SK-N-SH (cell line): ENCODE data around the gene GUCY1A2. TPM values are rescaled to one million over a fixed set of nuclear protein-coding genes. Genes with fewer than 3 reads are reported as not detected.

Experiments used
- CTCF ChIA-PET: fragments of 300-600, 350-600 bp; formaldehyde crosslinking; extraction: SDS; loops from one replicate; lab custom pipeline; 2021; lab: Yijun Ruan, JAX
- POLR2A ChIA-PET: fragments of 350-600 bp; sonication (Branson Sonifier 250); formaldehyde crosslinking; extraction: SDS; loops from one replicate; lab custom pipeline; 2020; ENCODE audit warnings: antibody characterized with exemption, inconsistent platforms; lab: Yijun Ruan, JAX
- DNase-seq: peaks from one replicate; pipeline ENCODE4 v3.0.0; 2012
- H2AFZ ChIP-seq: fragments of 200-600 bp; sonication (generic); 2 replicates; pipeline ENCODE4 v1.8.1; 2016; ENCODE audit warnings: antibody characterized with exemption, mild to moderate bottlenecking, low read depth
- H3F3A ChIP-seq: fragments of 200-600 bp; sonication (generic); replicated peaks from 2 replicates; pipeline ENCODE3; 2016; ENCODE audit warnings: antibody characterized with exemption, mild to moderate bottlenecking; ENCODE audit not compliant: insufficient read depth
- H3K27ac ChIP-seq, 2 experiments: fragments of 200-500 bp in 1 of 2; fragments of 200-600 bp in 1 of 2; sonication (Bioruptor generic) in 1 of 2; sonication (generic), shearing (Covaris generic) in 1 of 2; 2 replicates each; pipeline versions ENCODE4 v1.5.1 to v1.6.1; 2014 to 2016; ENCODE audit warnings: low read depth in 2 of 2, inconsistent platforms in 1 of 2, low read length in 1 of 2, mild to moderate bottlenecking in 1 of 2, mixed read lengths in 1 of 2
- H3K27me3 ChIP-seq: fragments of 200-600 bp; sonication (generic), shearing (Covaris generic); 2 replicates; pipeline ENCODE4 v1.6.1; 2016; ENCODE audit warnings: mixed run types; ENCODE audit not compliant: insufficient read depth
- H3K36me3 ChIP-seq, 2 experiments: fragments of 200-500 bp in 1 of 2; fragments of 200-600 bp in 1 of 2; sonication (Bioruptor generic) in 1 of 2; sonication (generic) in 1 of 2; replicated peaks in 1 of 2; 2 replicates each; pipeline versions ENCODE3 to v1.5.1; 2014 to 2016; ENCODE audit warnings: low read length in 1 of 2, mild to moderate bottlenecking in 1 of 2; ENCODE audit not compliant: insufficient read depth in 2 of 2, control insufficient read depth in 1 of 2
- H3K4me1 ChIP-seq, 2 experiments: fragments of 200-500 bp in 1 of 2; fragments of 200-600 bp in 1 of 2; sonication (Bioruptor generic) in 1 of 2; sonication (generic), shearing (Covaris generic) in 1 of 2; 2 replicates each; pipeline versions ENCODE4 v1.5.1 to v1.6.1; 2014 to 2016; ENCODE audit warnings: low read depth in 1 of 2, low read length in 1 of 2, mixed run types in 1 of 2; ENCODE audit not compliant: insufficient read depth in 2 of 2, control insufficient read depth in 1 of 2
- H3K4me2 ChIP-seq: fragments of 200-600 bp; sonication (generic), shearing (Covaris generic); 2 replicates; pipeline ENCODE4 v1.6.1; 2017; ENCODE audit warnings: mixed run types
- H3K4me3 ChIP-seq, 2 experiments: fragments of 200-500 bp in 1 of 2; fragments of 200-600 bp in 1 of 2; sonication (Bioruptor generic) in 1 of 2; sonication (generic), shearing (Covaris generic) in 1 of 2; 2 replicates each; pipeline versions ENCODE4 v1.5.1 to v1.8.1; 2014 to 2016; ENCODE audit warnings: low read depth in 2 of 2, inconsistent platforms in 1 of 2, low read length in 1 of 2, mild to moderate bottlenecking in 1 of 2, mixed read lengths in 1 of 2, moderate library complexity in 1 of 2
- H3K79me2 ChIP-seq: fragments of 200-600 bp; sonication (generic); 2 replicates; pipeline ENCODE4 v1.8.1; 2017; ENCODE audit warnings: mild to moderate bottlenecking; ENCODE audit not compliant: insufficient read depth
- H3K9ac ChIP-seq: fragments of 200-600 bp; sonication (generic); 2 replicates; pipeline ENCODE4 v1.6.1; 2017; ENCODE audit warnings: mixed run types
- H3K9me2 ChIP-seq: fragments of 200-600 bp; sonication (generic); 2 replicates; pipeline ENCODE4 v1.6.1; 2017; ENCODE audit warnings: mixed run types
- H3K9me3 ChIP-seq: fragments of 200-600 bp; sonication (generic); 2 replicates; pipeline ENCODE4 v1.6.1; 2017; ENCODE audit warnings: mixed run types, mild to moderate bottlenecking, moderate library complexity
- H4K20me1 ChIP-seq: fragments of 200-600 bp; sonication (generic); 2 replicates; pipeline ENCODE4 v1.6.1; 2017; ENCODE audit warnings: mild to moderate bottlenecking, mixed run types; ENCODE audit not compliant: insufficient read depth
- ELF1 ChIP-seq: IDR thresholded peaks from 2 replicates; pipeline ENCODE4 v1.4.0; 2012
- EZH2phosphoT487 ChIP-seq: fragments of 200-600 bp; sonication (generic); IDR thresholded peaks from 2 replicates; pipeline ENCODE4 v1.6.1; 2017; ENCODE audit warnings: low read depth, mixed run types, mild to moderate bottlenecking, antibody characterized with exemption, moderate library complexity, borderline replicate concordance
- FOXJ3 ChIP-seq: sonication (generic); formaldehyde crosslinking; IDR thresholded peaks from 2 replicates; pipeline ENCODE4 v1.5.1; 2020; ENCODE audit warnings: mild to moderate bottlenecking, missing genetic modification reagents
- FOXM1 ChIP-seq: IDR thresholded peaks from 2 replicates; pipeline ENCODE4 v1.4.0; 2012; ENCODE audit warnings: low read depth, mild to moderate bottlenecking
- NRF1 ChIP-seq: IDR thresholded peaks from 2 replicates; pipeline ENCODE4 v1.6.1; 2012; ENCODE audit warnings: low read depth, mild to moderate bottlenecking, low read length
- POLR2AphosphoS5 ChIP-seq: IDR thresholded peaks from 2 replicates; pipeline ENCODE4 v1.6.1; 2012; ENCODE audit warnings: low read depth, low read length
- RCOR1 ChIP-seq: fragments of 150-350 bp; IDR thresholded peaks from 2 replicates; pipeline ENCODE4 v1.6.1; 2017; ENCODE audit warnings: antibody characterized with exemption, low read length
- RXRA ChIP-seq: IDR thresholded peaks from 2 replicates; pipeline ENCODE4 v1.4.0; 2012; ENCODE audit warnings: low read depth, mild to moderate bottlenecking, borderline replicate concordance
- TAF1 ChIP-seq: IDR thresholded peaks from 2 replicates; pipeline ENCODE4 v1.6.1; 2012; ENCODE audit warnings: low read depth, mild to moderate bottlenecking, low read length, moderate library complexity, borderline replicate concordance
- TEAD4 ChIP-seq: IDR thresholded peaks from 2 replicates; pipeline ENCODE4 v1.4.0; 2012; ENCODE audit warnings: mild to moderate bottlenecking, borderline replicate concordance; ENCODE audit not compliant: insufficient read depth
- WGBS: methylation state at CpG from one replicate; pipeline ENCODE4 v1.1.6; 2017; ENCODE audit warnings: low lambda C conversion rate; 5-methylcytosine and 5-hydroxymethylcytosine counted together
- polyA plus RNA-seq, 3 experiments: library from polyadenylated mRNA; depleted of rRNA; stranded (reverse); fragments of >200 nt; gene quantifications; 2 replicates each; pipeline ENCODE4 v1.2.3, GENCODE V29; 2012
- TF ChIP-seq, protein P1 (sequence below): IDR thresholded peaks from 2 replicates; pipeline ENCODE4 v1.4.0; 2012; ENCODE audit warnings: low read depth, borderline replicate concordance
- TF ChIP-seq, protein P2 (sequence below): IDR thresholded peaks from 2 replicates; pipeline ENCODE4; 2012
- TF ChIP-seq, protein P3 (sequence below): fragments of 200-600 bp; sonication (generic); IDR thresholded peaks from 2 replicates; pipeline ENCODE4 v1.6.1; 2017; ENCODE audit warnings: antibody characterized with exemption, mild to moderate bottlenecking, moderate library complexity
- TF ChIP-seq, protein P4 (sequence below): IDR thresholded peaks from 2 replicates; pipeline ENCODE4 v1.4.0; 2012; ENCODE audit warnings: low read depth, borderline replicate concordance
- TF ChIP-seq, protein P5 (sequence below): IDR thresholded peaks from 2 replicates; pipeline ENCODE4 v1.4.0; 2012; ENCODE audit warnings: low read depth
- TF ChIP-seq, protein P6 (sequence below): fragments of 150-350 bp; IDR thresholded peaks from 2 replicates; pipeline ENCODE4 v1.6.1; 2016; ENCODE audit warnings: mild to moderate bottlenecking, low read depth, low read length

The GUCY1A2 gene
- polyA plus RNA-seq, 1 of the 3 experiments (the other 2 are of a cell fraction) = 0.26 TPM

DNA sequence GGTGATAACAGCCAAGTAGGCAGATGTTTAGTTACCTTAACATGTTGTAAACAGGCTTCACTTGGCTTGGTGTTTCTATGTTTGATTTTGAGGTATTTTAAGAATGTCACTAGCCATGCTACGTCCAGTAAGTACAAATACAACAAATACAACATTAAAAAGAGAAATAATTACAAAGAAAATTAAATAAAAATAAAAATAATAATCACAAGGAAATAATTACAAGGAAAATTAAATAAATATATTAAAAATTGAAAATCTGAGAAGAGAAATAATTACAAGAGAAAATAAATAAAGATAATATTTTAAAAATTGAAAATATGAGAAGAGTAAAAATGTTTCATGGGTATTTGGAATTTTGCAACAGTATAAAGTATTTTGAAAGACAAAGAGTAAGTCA lies 103.9 kb downstream of the GUCY1A2 start:
- Histone ChIP-seq H3K9ac (no peak overlapping the region), H3K36me3 (no peaks in the 10 kb centered on the region), H3K9me2 (no peaks in the 10 kb centered on the region), H3K4me1 (no peaks in the 10 kb centered on the region; a peak in 1 of 4 replicates), H3F3A (peaks cover 4% of the 10 kb centered on the region), H3K4me3 (no peak overlapping the region), H2AFZ (no peak overlapping the region), H3K4me2 (no peak overlapping the region), H4K20me1 (no peaks in the 10 kb centered on the region), H3K79me2 (no peaks in the 10 kb centered on the region), H3K27me3 (no peaks in the 10 kb centered on the region), H3K9me3 (peaks cover 6% of the 10 kb centered on the region; the same call in 1 of the 2 replicates), H3K27ac (no peak overlapping the region)
- ChIA-PET POLR2A (no interaction called here), CTCF (no interaction called here)
- DNase-seq = no peak
- TF ChIP-seq FOXJ3 (CRISPR knock-in tag) (no peak), POLR2AphosphoS5 (no peak), FOXM1 (no peak), RCOR1 (no peak), TEAD4 (no peak), EZH2phosphoT487 (no peak), ELF1 (no peak), TAF1 (no peak), NRF1 (no peak), RXRA (no peak)
- TF ChIP-seq, protein P1, sequence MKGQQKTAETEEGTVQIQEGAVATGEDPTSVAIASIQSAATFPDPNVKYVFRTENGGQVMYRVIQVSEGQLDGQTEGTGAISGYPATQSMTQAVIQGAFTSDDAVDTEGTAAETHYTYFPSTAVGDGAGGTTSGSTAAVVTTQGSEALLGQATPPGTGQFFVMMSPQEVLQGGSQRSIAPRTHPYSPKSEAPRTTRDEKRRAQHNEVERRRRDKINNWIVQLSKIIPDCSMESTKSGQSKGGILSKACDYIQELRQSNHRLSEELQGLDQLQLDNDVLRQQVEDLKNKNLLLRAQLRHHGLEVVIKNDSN = no peak
- TF ChIP-seq, protein P2, sequence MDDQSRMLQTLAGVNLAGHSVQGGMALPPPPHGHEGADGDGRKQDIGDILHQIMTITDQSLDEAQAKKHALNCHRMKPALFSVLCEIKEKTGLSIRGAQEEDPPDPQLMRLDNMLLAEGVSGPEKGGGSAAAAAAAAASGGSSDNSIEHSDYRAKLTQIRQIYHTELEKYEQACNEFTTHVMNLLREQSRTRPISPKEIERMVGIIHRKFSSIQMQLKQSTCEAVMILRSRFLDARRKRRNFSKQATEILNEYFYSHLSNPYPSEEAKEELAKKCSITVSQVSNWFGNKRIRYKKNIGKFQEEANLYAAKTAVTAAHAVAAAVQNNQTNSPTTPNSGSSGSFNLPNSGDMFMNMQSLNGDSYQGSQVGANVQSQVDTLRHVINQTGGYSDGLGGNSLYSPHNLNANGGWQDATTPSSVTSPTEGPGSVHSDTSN = no peak
- TF ChIP-seq, protein P3, sequence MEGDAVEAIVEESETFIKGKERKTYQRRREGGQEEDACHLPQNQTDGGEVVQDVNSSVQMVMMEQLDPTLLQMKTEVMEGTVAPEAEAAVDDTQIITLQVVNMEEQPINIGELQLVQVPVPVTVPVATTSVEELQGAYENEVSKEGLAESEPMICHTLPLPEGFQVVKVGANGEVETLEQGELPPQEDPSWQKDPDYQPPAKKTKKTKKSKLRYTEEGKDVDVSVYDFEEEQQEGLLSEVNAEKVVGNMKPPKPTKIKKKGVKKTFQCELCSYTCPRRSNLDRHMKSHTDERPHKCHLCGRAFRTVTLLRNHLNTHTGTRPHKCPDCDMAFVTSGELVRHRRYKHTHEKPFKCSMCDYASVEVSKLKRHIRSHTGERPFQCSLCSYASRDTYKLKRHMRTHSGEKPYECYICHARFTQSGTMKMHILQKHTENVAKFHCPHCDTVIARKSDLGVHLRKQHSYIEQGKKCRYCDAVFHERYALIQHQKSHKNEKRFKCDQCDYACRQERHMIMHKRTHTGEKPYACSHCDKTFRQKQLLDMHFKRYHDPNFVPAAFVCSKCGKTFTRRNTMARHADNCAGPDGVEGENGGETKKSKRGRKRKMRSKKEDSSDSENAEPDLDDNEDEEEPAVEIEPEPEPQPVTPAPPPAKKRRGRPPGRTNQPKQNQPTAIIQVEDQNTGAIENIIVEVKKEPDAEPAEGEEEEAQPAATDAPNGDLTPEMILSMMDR = no peak
- TF ChIP-seq, protein P4, sequence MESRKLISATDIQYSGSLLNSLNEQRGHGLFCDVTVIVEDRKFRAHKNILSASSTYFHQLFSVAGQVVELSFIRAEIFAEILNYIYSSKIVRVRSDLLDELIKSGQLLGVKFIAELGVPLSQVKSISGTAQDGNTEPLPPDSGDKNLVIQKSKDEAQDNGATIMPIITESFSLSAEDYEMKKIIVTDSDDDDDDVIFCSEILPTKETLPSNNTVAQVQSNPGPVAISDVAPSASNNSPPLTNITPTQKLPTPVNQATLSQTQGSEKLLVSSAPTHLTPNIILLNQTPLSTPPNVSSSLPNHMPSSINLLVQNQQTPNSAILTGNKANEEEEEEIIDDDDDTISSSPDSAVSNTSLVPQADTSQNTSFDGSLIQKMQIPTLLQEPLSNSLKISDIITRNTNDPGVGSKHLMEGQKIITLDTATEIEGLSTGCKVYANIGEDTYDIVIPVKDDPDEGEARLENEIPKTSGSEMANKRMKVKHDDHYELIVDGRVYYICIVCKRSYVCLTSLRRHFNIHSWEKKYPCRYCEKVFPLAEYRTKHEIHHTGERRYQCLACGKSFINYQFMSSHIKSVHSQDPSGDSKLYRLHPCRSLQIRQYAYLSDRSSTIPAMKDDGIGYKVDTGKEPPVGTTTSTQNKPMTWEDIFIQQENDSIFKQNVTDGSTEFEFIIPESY = no peak
- TF ChIP-seq, protein P5, sequence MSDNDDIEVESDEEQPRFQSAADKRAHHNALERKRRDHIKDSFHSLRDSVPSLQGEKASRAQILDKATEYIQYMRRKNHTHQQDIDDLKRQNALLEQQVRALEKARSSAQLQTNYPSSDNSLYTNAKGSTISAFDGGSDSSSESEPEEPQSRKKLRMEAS = no peak
- TF ChIP-seq, protein P6, sequence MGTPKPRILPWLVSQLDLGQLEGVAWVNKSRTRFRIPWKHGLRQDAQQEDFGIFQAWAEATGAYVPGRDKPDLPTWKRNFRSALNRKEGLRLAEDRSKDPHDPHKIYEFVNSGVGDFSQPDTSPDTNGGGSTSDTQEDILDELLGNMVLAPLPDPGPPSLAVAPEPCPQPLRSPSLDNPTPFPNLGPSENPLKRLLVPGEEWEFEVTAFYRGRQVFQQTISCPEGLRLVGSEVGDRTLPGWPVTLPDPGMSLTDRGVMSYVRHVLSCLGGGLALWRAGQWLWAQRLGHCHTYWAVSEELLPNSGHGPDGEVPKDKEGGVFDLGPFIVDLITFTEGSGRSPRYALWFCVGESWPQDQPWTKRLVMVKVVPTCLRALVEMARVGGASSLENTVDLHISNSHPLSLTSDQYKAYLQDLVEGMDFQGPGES = no peak
- WGBS = 50% methylated on average over 1 of the region's 1 CpG
